GM19372 (cell line): ENCODE data around the gene ARHGAP31.
"Not testable (repeated sequence)": the region's sequence is repeated elsewhere in the genome, so short reads cannot be mapped to it uniquely, and the experiment has no call there.

Experiments used
- ATAC-seq: cut with Tn5 transposase; IDR thresholded peaks from one replicate; pipeline ENCODE4 v1.9.1; 2021; ENCODE audit warnings: mild to moderate bottlenecking, low read depth, moderate library complexity; ENCODE audit not compliant: unreplicated experiment

Gene ARHGAP31

DNA sequence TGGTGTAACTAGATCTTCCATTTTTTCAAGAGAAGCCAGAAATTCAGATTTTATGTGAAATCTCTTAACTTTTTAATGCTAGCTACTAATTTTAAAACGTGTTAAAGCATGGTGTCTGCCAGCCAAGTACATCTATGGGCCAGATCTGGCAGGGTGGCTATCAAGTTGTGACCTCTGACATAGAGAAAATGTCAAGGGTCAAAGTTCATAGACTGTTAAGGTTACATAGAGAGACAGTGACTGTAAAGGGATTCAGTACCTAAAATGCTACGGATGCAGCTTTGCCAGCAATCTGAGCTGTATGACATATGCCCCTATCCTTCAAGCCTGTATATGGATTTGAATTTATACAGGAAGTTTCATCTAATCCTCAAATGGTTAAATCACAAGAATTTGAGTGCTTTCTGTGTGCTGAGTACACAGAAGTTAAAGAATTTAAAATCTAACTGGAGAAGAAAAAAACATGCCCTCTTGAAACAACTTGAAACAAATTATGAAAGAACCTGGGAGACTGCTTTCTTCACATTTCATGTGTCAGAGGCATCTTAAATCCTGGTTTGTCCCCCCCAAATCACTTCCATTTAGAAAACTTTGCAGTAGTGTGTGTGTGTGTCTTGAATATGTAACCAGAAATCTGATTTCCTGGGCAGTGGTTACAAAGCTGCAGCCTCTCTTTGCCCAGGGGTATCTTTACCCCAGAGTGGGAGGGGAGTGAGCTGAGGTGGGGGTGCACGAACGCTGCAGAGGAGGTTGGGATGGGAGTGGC lies 895 bp upstream of the ARHGAP31 start:
- no peak for ATAC-seq

DNA sequence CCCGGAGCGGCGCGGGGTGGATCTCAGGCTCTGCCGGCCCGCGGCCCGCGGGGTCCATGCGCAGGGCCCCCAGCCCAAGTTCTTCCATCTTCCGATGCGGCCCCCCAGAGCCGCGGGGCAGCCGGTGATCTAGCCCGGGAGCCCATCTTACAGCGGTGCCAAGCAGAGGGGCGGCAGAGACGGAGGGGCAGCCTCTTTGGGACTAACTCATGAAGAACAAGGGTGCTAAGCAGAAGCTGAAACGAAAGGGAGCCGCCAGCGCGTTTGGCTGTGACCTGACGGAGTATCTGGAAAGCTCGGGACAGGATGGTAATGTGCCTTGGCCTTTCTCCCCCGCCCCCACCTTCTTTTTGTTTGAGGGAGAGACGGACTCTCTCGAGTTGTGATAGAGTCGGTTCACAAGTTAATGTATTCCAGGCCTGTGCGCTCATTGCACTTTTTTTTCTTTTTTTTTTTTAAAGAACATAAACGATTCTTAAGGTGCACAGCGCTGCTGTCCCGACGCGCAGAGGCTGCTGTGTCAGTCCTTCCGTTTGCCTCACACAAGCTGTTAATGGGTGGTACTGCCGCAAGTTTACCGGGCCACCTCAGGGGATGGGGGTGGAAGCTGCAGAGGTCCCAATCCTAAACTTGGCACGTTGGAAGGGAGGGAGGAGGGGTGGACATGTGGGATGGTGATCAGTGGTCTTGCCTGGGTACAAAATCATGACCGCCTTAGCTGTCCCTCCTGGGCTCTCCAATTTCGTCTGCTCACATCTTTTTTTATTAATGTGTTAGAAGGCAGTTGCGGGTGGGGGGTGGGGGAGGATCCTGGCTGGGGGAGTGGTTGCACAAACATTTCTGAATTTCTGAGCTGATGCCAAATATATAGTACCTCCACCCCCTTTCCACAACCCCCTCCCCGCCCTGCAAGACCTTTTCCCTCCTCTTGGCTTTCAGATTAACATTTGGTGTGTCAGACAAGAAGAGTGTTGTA lies 801 bp downstream of the ARHGAP31 start:
- peak; percentile 42 for ATAC-seq

DNA sequence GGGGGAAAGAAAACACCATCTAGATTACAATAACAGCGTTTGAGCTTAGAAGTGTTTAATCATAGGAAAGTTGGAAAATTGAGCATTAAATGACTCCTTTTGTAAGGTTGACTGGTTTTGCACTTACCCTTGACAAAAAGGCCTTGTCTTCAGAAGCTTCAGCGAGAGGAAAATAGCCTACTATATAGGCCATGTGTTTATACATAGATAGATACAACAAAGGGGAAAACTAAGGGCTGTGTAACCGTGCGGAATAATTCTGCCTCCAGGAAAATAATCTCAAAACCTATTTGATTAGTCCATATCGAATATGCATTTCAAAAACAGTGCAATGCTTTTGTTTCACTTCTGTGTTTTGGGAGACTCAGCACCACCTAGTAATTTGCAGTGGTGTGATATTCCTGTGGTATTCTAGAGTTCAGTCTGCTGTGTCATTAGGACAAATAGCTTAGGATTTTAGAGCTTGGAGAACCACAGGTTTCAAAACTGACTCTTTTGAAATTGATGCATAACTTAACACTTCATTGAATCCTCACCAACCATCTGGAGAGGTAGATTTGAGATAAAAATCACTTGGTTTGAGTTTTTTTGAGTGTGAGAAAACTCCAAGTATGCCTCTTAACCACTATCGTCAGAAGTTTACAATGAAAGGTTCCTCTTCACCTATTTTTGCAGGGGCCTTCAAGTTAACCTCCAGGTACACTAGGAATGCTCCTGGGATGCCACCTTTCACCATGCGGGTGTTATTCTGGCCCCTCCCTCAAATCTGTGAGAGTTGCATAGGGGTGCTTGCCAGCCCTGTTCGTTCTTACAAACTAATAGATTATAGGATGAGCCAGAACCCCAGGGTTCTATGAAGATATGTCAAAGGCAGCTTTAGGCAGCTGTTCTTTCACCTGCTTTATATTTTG lies 1.9 kb downstream of the ARHGAP31 start:
- ATAC-seq, result no peak

DNA sequence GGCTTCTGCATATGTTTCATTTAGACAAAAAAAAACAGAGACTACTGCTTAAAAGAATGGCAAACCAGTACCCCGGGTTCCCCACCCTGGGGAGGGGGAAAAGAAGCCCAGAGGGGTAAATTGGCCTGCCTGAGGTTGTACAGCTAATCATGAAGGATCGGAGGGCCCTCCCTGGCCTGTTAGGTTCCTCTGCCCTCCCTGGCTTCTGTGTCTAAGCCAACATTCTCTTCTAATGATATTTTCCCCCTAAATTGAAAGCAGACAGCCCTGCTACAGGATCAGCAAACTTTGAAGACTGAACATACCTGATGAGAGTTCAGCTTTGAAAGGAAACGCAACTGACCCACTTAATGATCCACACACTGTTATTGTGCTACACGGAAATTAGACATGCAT lies 2.5 kb downstream of the ARHGAP31 start:
- ATAC-seq, result no peak

DNA sequence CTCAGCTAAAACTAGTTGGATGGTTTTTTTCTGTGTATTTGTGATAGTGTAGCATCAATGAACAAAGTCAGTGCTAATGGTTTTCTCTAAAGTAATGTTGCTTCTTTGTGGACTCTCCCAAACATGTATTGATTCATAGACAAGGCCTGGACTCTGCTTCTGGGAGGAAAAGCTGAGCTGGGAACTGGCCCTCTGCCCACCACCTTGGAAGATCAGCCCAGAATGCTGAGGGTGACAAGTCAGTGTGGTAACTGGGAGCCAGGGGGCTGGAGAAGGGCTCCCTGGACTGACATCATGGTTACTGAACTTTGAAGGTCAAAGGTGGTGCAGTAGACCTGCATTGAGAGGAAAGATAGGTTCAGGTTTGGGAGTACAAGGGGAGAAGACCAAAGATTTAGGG lies 3.0 kb downstream of the ARHGAP31 start:
- no peak for ATAC-seq

DNA sequence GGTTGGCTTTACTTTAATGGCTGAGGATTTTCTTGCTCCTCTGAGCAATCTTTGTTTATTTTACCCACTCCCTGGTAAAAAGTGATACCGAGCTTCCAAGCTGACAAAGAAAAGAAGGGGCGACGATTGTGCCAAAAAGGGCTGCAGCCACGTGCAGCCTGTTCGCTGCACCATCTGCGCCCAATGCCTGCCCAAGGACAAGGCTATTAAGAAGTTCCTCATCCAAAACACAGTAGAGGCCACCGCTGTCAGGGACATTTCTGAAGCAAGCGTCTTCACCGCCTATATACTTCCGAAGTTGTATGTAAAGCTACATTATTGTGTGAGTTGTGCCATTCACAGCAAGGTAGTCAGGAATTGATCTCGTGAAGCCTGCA lies 4.4 kb downstream of the ARHGAP31 start:
- ATAC-seq, result no peak

DNA sequence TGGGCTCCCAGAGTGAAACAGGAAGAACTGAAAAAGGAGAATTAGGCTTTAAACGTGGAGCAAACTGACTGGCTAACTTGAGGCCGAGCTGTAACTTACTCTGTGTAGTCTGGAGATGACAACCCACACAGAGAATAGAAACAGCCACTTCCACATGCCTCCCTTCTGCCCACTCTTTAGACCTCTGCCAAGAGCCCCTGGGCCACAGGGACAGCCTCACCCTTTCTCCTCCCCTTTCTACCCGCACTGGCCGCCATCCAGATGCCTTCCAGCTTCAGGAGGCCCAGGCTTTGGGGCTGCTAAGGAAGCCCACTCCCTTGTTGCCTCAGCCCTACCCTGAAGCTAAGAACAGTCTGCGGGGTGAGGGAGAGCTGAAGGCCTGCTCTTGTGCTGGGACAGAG lies 6.8 kb downstream of the ARHGAP31 start:
- ATAC-seq, result no peak

DNA sequence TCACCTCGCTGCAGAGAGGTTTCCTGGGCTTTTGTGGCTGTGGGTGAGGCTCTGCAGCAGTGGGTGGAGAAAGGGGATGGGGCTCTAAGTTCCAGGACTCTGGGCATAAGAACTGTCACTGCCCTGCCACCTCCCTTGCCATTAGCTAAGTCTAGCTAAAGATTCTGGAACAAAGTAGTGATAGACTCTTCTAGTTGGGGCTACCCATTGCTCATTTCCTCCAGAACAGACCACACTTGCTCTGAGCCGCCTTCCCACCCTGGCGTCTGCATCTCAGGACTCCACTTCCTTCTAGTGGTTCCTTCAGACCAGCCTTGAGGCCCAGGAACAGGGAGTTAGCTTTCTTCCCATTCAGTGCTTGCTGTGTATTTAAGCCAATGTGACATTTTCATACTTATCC lies 7.5 kb downstream of the ARHGAP31 start:
- ATAC-seq, result no peak

DNA sequence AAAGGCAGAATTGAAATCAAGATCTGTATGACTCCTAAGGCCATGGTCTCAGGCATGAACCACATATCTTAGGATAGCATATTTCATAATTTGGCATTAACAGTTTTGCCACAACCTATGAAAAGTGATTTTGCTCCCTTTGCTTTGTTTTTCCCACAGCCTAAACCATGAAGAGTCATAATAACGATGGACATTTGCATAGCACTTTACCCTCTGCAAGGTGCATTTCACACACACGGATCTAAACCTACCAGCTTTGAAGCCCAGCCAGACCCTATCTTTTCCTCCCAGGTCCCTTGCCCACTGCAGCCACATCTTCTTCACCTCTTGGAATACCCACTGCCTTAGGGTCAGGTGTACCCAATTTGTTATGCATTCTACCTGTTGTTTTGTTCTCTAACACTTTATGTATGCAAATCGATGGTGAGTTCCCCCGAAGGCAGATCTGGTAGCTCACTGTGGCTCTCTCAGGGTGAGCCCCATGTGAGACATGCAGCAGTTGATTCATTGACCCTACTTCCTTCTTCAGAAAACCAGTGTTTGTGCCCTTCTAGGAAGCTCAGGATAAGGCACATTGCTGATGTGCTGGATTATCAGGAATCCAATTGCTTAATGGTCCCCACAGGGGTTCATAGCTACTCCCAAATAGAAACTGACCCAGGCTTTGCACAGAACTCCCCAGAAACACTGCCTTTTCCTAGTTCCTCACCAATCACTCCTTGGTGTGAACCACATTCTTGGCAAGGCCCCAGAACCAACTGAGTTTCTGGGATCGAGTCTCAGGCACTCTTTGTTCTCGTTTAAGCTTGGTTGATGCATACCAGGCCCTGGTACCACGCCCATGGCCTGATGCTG lies 8.7 kb downstream of the ARHGAP31 start:
- peak; percentile 57 for ATAC-seq

DNA sequence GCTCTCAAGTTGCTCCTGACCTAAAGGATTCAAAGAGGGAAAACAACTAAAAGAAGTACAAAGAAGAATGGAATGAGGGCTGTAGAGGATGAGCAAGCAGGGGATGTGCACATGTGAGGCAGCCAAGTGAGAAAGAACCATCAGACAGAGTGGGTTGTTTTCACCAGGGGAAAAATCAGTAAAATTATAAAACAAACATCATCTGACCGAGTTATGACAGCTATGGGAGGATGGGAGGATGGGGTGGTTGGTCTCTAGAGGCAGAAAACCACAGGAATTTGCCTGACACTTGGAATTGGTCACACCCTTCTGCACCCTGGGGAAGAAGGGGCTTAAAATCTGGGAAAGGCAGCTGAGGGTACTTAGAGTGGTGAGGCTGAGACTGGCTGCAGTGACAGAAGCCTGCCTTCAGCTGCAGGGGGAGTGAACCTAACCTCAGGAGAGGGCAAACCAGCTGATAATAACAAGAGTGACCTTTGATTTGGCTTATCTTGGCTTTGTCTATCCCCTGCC lies 10.1 kb downstream of the ARHGAP31 start:
- ATAC-seq, result no peak

DNA sequence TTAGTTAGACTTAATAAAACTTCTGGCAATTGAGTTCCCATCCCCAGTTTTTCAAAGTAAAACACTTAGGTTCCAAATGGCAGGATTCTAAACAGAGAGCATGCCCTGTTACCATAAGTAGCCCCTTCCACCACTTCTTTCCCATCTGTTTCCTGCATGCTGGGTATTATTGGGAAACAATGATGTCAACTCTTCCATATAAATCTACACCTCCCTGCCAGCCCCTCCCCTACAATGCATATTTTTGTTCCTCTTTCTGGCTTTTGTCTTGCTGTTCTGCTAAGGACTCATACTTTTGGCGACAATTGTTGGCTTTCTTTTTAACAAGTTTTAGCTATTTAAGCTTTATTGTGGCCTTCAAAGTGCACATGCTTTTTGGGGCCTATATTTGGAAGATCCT lies 11.1 kb downstream of the ARHGAP31 start:
- ATAC-seq, result no peak

DNA sequence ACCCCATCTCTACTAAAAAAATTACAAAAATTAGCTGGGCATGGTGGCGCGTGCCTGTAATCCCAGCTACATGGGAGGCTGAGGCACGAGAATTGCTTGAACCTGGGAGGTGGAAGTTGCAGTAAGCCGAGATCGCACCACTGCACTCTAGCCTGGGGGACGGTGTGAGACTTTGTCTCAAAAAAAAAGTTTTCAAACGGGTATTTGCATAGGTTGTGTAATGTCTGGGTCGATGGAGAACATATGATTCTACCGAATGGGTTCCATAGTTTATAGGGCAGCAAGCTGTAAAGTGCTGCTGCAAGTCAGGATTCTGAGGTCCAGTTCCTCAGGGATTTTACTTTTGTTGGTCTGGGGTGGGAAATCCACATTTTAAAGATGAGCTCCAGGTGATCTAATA lies 12.2 kb downstream of the ARHGAP31 start:
- ATAC-seq, result not testable (repeated sequence)

DNA sequence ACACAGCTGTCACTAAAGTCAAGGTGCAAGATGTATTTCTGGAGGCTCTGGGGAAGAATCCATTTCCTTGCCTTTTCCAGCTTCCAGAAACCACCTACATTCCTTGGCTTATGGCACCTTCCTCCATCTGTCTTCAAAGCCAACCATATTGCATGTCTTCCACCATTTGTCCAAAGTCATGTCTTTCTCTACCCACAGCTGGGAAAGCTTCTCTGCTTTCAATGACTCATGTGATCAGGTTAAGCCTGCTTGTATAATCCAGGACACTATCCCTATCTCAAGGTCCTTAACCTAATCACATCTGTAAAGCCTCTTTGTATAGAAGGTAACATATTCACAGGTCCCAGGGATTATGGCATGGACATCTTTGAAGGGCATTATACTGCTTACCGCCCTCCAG lies 14.2 kb downstream of the ARHGAP31 start:
- ATAC-seq, result no peak

DNA sequence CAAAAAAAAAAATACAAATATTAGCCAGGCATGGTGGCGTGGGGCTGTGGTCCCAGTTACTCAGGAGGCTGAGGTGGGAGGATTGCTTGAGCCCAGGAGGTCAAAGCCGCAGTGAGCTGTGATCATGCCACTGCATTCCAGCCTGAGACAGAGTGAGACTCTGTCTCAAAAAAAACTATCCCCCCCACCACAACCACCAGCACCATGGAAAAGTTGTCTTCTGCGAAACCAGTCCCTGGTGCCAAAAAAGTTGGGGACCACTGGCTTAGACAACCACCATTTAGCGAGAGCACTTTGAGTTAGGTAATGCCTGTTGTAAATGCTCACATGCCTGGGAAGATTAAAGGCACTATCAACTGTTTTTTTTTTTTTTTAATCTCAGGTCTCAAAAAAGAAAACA lies 15.4 kb downstream of the ARHGAP31 start:
- ATAC-seq, result no peak

DNA sequence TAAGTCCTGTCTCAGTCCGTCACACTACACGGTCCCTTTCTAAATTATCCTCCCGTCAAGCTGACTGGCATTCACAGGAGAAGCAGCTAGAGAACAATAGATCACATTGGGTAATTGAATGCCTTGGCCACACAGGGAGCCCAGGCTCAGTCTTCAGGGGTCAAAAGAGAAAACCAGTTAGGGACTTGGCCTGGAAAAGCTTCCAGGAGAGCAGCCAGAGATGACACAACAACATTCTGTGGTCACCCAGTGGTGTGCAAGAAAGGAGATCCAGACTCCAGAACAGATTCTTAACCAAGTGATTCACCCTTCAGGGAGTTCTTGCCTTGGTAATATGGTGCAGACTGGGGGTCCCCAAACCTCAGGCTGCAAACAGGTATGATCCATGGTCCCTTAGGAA lies 15.9 kb downstream of the ARHGAP31 start:
- ATAC-seq, result no peak

DNA sequence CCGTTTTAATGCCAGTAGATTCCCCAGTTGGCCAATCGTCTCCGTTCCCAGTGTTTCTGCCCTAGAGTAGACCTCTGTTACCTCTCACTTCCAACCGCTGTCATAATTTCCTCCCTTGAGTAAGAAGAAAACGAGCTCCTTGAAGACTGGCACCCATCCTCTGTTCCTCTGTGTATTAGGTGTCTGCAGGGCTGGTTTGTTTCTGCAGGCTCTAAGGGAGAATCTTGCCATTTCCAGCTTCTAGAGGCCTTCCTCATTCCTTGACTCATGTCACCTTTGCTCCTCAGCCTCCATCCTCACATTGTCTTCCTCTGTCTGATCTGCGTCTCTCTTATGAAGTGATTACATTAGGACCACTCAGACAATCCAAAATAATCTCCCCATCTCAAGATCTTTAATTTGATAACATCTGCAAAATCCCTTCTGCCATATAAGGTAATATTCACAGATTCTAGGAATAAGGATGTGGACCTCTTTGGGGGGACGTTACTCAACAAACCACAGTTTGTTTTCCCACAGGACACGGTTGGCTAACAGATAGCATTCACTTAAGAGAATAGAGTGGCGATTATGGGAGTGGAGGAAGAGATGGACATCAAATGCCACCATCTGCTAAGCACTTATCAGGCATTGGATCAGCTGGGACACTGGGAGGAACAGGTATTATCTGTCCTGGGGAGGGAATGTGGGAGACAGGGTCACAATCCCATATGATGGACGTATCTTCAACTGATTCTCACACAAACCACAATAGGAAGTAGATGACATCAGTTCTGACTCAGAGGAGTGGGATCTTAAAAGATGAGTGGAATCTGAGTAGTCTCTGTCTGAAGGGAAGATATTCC lies 17.1 kb downstream of the ARHGAP31 start:
- no peak for ATAC-seq

DNA sequence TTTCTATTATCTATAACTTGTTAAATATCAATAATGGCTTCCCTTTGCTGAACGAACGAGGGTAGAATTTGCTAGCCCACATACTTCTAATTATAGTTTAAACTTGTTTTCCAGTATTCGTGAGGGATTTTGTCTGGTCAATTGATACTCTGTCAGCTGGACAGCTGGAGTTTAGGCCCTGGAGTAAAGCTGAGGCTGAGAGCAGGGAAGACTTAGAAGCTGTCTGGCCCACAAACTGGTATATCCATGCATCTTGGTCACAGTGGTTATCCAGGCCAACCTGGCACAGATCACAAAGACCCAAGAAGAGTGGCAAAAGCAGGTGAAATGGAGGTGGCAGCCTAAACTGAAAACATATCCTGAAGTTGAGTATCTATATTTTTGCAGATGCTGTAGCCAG lies 19.3 kb downstream of the ARHGAP31 start:
- no peak for ATAC-seq

DNA sequence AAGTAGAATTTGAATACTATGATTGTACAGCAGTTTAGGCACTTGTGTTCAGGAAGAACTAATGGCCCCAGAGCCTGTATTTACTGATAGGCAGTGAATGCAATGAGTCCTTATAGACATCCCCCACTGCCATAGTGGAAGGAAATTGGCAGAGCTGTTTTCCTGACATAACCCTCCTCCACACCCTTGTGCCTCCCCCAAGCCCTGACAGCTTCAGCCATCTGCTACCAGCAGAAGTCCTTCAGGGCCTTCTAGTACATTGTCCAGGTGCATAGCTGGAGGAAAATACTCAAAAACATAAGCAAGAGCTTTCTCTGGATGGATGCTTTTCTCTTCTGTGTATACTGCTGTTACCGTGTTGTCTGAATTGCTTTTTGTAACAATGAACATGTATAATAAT lies 20.6 kb downstream of the ARHGAP31 start:
- no peak for ATAC-seq
